GM12864 (cell line): Measurements from ENCODE around the gene SHLD1.

Source experiments
- DNase-seq: peaks from one replicate; pipeline ENCODE4 v3.0.0-alpha.2; 2011; ENCODE audit warnings: low read depth
- H3K4me3 ChIP-seq: 2 replicates; pipeline ENCODE4 v1.5.1; 2011; ENCODE audit warnings: mild to moderate bottlenecking, low read depth, low read length, control low read depth
- CTCF ChIP-seq: IDR thresholded peaks from 2 replicates; pipeline ENCODE4 v1.5.1; 2011; ENCODE audit warnings: low read depth, mild to moderate bottlenecking, moderate library complexity, low read length, control low read depth, inconsistent platforms; ENCODE audit errors: missing control alignments

Gene SHLD1

GRCh38 chr20:5727018-5727515 lies 23.1 kb upstream of the SHLD1 start:
- no peak for DNase-seq
- TF ChIP-seq CTCF: no peak
- no peak overlapping the region for H3K4me3 ChIP-seq

GRCh38 chr20:5729348-5729747 lies 20.9 kb upstream of the SHLD1 start:
- no peak for DNase-seq
- TF ChIP-seq CTCF: no peak
- no peak overlapping the region for H3K4me3 ChIP-seq

GRCh38 chr20:5730131-5730530 lies 20.1 kb upstream of the SHLD1 start:
- H3K4me3 ChIP-seq: no peak overlapping the region
- TF ChIP-seq CTCF: no peak
- DNase-seq: no peak

- no peak for DNase-seq
- no peak overlapping the region for H3K4me3 ChIP-seq
- no peak for TF ChIP-seq CTCF
Measured at GRCh38 chr20:5731753-5732366, 18.3 kb upstream of the SHLD1 start.

GRCh38 chr20:5734602-5735001 lies 15.6 kb upstream of the SHLD1 start:
- no peak overlapping the region for H3K4me3 ChIP-seq
- no peak for TF ChIP-seq CTCF
- no peak for DNase-seq

GRCh38 chr20:5735845-5736510 lies 14.2 kb upstream of the SHLD1 start:
- no peak for DNase-seq
- TF ChIP-seq CTCF: no peak
- no peak overlapping the region for H3K4me3 ChIP-seq

- no peak overlapping the region for H3K4me3 ChIP-seq
- no peak for DNase-seq
- no peak for TF ChIP-seq CTCF
Measured at GRCh38 chr20:5737619-5737953, 12.6 kb upstream of the SHLD1 start.
